Activated B cell treated with CpG ODN at 0.5 μM for 24 hours (primary cell): ENCODE results near the gene GMNC. TPM values are rescaled to one million over a fixed set of nuclear protein-coding genes. Genes with fewer than 3 reads are reported as not detected.

Source experiments
- ATAC-seq: fragments of 200-7000 bp; cut with Tn5 transposase; one replicate; pipeline ENCODE4 v1.10.0; 2021; ENCODE audit warnings: low read depth, mild to moderate bottlenecking, moderate library complexity
- CTCF ChIA-PET: fragments of 350-600 bp; sonication (Branson Sonifier 250); formaldehyde crosslinking; loops from one replicate; lab custom pipeline; 2021; ENCODE audit warnings: antibody characterized with exemption; lab: Charles Lee
- POLR2A ChIA-PET: fragments of 350-600 bp; sonication (Branson Sonifier 250); formaldehyde crosslinking; loops from one replicate; lab custom pipeline; 2021; ENCODE audit warnings: antibody characterized with exemption; lab: Charles Lee
- DNase-seq: peaks from one replicate; pipeline ENCODE4 v3.0.0; 2022
- H3K27ac Mint-ChIP-seq: one replicate; pipeline ENCODE4 v1.8.0; 2020; ENCODE audit warnings: mixed read lengths
- H3K27me3 Mint-ChIP-seq: one replicate; pipeline ENCODE4 v1.8.0; 2021; ENCODE audit warnings: mixed read lengths
- H3K36me3 Mint-ChIP-seq: one replicate; pipeline ENCODE4 v1.8.0; 2021; ENCODE audit warnings: low read depth, mixed read lengths
- H3K4me1 Mint-ChIP-seq: one replicate; pipeline ENCODE4 v1.8.0; 2021; ENCODE audit warnings: mixed read lengths
- H3K4me3 Mint-ChIP-seq: one replicate; pipeline ENCODE4 v1.8.0; 2020; ENCODE audit warnings: mild to moderate bottlenecking, mixed read lengths
- H3K9me3 Mint-ChIP-seq: one replicate; pipeline ENCODE4 v1.8.0; 2020; ENCODE audit warnings: mixed read lengths
- intact Hi-C: fragments of 100-400 bp; cut with micrococcal nuclease; formaldehyde crosslinking; loops from one replicate; pipeline ENCODE4 v1.15.1; 2024
- total RNA-seq: library from RNA; stranded (reverse); gene quantifications from 2 replicates; pipeline ENCODE4 v1.2.3, GENCODE V29; 2022
- TF ChIP-seq, protein P1 (sequence below): fragments of 200-600 bp; IDR thresholded peaks from one replicate; pipeline ENCODE4 v1.8.0; 2022; ENCODE audit warnings: antibody characterized with exemption, mild to moderate bottlenecking

Gene GMNC
- total RNA-seq, 1 donor from 2014 or later: not detected

GRCh38 chr3:190870127-190870526 is 7.6 kb upstream of the GMNC start:
- H3K4me3 Mint-ChIP-seq: no peak overlapping the region
- intact Hi-C loops: no loop called here
- TF ChIP-seq, protein P1, sequence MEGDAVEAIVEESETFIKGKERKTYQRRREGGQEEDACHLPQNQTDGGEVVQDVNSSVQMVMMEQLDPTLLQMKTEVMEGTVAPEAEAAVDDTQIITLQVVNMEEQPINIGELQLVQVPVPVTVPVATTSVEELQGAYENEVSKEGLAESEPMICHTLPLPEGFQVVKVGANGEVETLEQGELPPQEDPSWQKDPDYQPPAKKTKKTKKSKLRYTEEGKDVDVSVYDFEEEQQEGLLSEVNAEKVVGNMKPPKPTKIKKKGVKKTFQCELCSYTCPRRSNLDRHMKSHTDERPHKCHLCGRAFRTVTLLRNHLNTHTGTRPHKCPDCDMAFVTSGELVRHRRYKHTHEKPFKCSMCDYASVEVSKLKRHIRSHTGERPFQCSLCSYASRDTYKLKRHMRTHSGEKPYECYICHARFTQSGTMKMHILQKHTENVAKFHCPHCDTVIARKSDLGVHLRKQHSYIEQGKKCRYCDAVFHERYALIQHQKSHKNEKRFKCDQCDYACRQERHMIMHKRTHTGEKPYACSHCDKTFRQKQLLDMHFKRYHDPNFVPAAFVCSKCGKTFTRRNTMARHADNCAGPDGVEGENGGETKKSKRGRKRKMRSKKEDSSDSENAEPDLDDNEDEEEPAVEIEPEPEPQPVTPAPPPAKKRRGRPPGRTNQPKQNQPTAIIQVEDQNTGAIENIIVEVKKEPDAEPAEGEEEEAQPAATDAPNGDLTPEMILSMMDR: no peak
- ChIA-PET POLR2A (no interaction called here), CTCF (no interaction called here)
- DNase-seq: no peak
- H3K36me3 Mint-ChIP-seq: no peaks in the 10 kb centered on the region
- no peaks in the 10 kb centered on the region for H3K9me3 Mint-ChIP-seq
- no peak for ATAC-seq
- peaks cover 15% of the 10 kb centered on the region for H3K27me3 Mint-ChIP-seq
- H3K27ac Mint-ChIP-seq: no peak overlapping the region
- H3K4me1 Mint-ChIP-seq: no peaks in the 10 kb centered on the region

GRCh38 chr3:190867071-190867470 is 4.6 kb upstream of the GMNC start:
- TF ChIP-seq, protein P1: no peak
- intact Hi-C loops: no loop called here
- no peak for ATAC-seq
- no peaks in the 10 kb centered on the region for H3K9me3 Mint-ChIP-seq
- CTCF ChIA-PET: no interaction called here
- H3K27me3 Mint-ChIP-seq: peaks cover 32% of the 10 kb centered on the region
- POLR2A ChIA-PET: no interaction called here
- DNase-seq: no peak
- H3K4me3 Mint-ChIP-seq: no peak overlapping the region
- H3K27ac Mint-ChIP-seq: no peak overlapping the region
- peaks cover 10% of the 10 kb centered on the region for H3K4me1 Mint-ChIP-seq
- no peaks in the 10 kb centered on the region for H3K36me3 Mint-ChIP-seq

DNA sequence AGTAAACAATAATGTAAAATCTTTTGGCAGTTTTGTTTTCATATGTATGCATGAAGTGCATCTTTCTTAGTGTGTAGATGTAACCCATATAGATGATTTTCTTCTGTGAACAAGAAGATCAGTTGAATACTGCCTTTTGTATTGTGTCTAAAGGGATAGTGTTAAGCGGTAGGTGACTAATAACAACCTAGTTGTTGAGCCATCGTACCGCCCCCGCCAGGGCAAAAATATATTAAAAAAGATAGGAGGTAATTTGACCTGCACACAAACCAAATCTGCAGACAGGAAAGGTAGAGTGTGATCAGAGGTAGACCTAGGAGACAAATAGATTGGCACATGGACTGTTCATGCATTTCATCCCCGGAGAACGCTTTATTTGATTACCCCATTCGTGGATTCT is 3.3 kb upstream of the GMNC start:
- ChIA-PET POLR2A (no interaction called here), CTCF (no interaction called here)
- intact Hi-C loops: no loop called here
- H3K36me3 Mint-ChIP-seq: no peaks in the 10 kb centered on the region
- DNase-seq: no peak
- H3K9me3 Mint-ChIP-seq: no peaks in the 10 kb centered on the region
- peaks cover 41% of the 10 kb centered on the region for H3K27me3 Mint-ChIP-seq
- peaks cover 10% of the 10 kb centered on the region for H3K4me1 Mint-ChIP-seq
- no peak overlapping the region for H3K27ac Mint-ChIP-seq
- TF ChIP-seq, protein P1: no peak
- no peak overlapping the region for H3K4me3 Mint-ChIP-seq
- ATAC-seq: no peak

DNA sequence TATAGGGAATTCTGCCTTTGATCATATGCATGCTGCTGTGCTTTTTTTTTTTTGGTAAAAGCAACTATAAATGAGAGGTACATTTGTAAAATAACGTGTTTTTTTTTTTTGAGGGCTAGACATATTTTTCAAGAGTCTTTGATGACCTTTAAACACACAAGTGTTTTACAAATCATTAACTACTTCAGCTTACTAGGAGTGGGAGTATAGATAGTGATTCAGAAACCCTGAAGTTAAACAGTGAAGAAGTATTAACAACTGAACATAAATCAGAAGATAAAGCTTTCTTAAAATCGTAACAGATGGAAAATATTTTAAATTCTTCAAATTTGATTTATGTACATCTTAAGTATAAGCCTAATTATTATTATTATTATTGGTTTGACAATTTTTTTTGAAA is 2.9 kb upstream of the GMNC start:
- Mint-ChIP-seq H3K36me3 (no peaks in the 10 kb centered on the region), H3K27me3 (peaks cover 43% of the 10 kb centered on the region), H3K27ac (no peak overlapping the region), H3K9me3 (no peaks in the 10 kb centered on the region), H3K4me1 (peaks cover 10% of the 10 kb centered on the region), H3K4me3 (no peak overlapping the region)
- TF ChIP-seq, protein P1: no peak
- CTCF ChIA-PET: no interaction called here
- POLR2A ChIA-PET: no interaction called here
- DNase-seq: no peak
- intact Hi-C loops: no loop called here
- no peak for ATAC-seq

GRCh38 chr3:190864002-190864401 is 1.5 kb upstream of the GMNC start:
- POLR2A ChIA-PET: no interaction called here
- no peaks in the 10 kb centered on the region for H3K9me3 Mint-ChIP-seq
- ATAC-seq: no peak
- no peak overlapping the region for H3K4me3 Mint-ChIP-seq
- no peak for DNase-seq
- no peak overlapping the region for H3K27ac Mint-ChIP-seq
- H3K4me1 Mint-ChIP-seq: peaks cover 10% of the 10 kb centered on the region
- H3K27me3 Mint-ChIP-seq: peaks cover 46% of the 10 kb centered on the region
- CTCF ChIA-PET: no interaction called here
- no peaks in the 10 kb centered on the region for H3K36me3 Mint-ChIP-seq
- TF ChIP-seq, protein P1: no peak
- intact Hi-C loops: no loop called here
